ENCODE results near the gene PADI3. TPM values are rescaled to one million over a fixed set of nuclear protein-coding genes. Genes with fewer than 3 reads are reported as not detected.

The PADI3 gene
- total RNA-seq, 1 donor from 2014 or later, result not detected

DNA sequence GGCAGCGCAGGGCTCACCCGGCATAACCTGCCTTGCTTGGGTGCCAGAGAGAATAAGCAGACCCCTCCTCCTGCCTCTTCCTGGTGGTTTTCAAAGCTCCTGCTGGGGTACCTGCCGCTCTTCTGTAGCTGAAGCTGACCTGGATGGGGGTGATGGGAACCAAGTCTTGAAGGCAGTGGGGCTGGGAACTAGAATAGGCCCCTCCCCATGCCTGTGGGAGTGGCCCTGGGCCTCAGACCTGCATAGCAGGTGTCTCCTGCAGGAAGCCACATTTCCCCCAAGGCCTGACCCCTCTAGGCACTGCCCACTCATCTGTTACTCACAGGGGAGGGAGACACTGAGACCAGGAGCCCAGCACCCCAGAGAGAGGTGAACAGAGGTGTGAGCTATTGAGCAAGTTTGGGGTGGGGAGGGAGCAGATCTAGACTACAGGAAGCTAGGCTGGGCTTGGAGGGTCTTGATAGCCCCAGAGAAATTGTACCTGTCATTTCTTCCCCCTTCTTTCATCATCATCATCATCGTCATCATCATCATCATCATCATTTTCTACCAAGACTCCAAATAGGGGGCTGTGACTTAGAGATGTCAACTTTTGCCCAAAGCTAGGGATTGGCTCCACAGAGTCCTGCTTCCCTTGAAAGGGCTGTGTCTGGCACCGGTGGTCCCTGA, 33.9 kb upstream of the PADI3 start:
- ATAC-seq (no peak), DNase-seq (ENCODE audit: low spot score) (no peak)

DNA sequence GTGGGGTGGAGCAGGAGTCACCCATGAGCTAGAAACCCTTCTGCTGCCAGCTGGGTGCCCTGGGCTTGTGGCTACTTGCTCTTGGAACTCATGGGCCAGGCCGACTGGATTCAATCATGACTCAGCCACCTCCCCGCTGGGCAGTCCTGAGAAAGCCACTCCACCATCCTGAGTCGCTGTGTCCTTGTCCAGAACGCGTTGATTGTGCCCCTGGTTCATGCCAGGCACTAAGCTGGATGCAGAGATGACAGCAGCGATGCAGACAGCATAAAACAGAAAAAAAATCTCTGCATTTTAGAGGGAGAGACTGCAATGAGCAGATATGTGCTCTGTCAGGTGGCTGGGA, 33.4 kb upstream of the PADI3 start:
- DNase-seq (ENCODE audit: low spot score), result no peak

DNA sequence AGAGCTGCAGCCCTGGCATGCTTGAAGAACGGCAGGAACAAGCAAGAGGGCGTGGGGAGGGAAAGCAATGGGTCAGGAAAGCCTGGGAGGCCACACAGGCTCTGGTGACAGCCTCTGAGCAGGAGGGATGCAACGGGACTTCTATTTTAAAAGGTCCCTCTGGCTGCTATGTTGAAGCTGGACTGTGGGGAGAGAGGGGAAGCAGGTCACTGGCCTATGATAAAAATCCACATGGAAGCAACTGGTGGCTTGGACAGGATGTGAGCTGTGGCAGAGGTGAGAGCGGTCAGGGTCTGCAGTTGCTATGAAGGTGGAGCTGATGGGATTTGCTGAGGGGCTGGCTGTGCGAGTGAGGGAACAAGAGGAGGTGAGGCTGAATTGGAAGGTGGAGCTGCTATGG, 32.8 kb upstream of the PADI3 start:
- DNase-seq (ENCODE audit: low spot score), result no peak
- no peak for ATAC-seq

More for the DNA sequence above, 33.4 kb upstream of the PADI3 start:
- no peak for ATAC-seq

DNA sequence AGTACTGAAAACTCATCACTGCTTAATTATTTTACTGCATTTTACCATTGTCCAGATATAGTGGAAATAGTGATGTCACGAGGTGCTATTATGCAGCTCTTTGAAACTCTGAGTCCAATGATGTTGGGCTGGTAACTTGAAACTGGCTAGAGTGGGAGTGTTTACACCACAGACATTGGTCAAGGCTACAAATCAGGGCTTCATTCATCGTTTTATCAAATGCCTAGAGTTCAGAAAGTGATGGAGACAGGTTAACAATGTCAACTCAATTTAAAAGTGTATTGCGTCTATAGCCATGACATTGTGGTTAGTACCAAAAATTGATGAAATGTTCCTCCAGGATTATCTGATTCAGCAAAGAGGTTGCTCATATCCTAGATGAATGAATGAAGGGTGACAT, 31.3 kb upstream of the PADI3 start:
- ATAC-seq, result no peak
- DNase-seq (ENCODE audit: low spot score), result no peak

DNA sequence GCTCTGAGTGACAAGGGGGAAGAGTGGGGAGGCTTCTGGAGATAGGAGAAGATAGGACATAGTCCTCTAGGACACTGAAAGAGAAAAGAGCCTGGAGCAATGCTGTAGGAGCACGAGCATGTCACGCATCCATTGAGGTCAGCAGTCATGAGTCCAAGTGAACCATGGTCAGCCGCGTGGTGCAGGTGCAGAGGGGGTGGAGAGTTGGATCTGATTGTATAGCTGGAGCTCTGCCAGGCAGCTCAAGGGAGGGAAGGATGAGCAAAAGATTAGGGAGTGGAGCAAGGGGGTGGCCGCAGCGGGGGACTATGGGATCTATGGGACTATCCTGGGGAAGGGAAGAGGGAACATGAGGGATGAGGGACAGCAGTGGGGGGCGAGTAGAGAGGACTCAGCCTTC, 30.0 kb upstream of the PADI3 start:
- ATAC-seq, result no peak

DNA sequence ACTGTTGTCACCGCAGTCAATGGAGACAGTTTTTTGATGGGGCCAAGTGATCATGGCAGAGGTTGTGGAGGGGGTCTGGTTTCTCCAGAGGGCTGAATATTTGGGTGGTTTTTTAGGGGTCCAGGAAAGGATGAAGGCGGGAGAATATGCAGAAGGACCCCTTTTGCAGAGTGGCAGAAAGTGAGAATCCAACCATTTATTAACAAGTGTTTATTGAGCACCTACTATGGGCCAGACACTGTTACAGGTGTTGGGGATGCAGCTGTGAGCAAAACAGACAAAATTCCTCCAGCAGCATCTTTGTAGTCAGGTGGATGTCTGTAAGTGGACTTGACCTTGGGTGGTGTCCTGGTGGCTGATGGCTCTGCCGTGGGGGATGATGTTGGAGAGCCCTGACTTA, 28.6 kb upstream of the PADI3 start:
- DNase-seq (ENCODE audit: low spot score) (no peak), ATAC-seq (no peak)

More for the DNA sequence above, 30.0 kb upstream of the PADI3 start:
- DNase-seq (ENCODE audit: low spot score), result no peak

DNA sequence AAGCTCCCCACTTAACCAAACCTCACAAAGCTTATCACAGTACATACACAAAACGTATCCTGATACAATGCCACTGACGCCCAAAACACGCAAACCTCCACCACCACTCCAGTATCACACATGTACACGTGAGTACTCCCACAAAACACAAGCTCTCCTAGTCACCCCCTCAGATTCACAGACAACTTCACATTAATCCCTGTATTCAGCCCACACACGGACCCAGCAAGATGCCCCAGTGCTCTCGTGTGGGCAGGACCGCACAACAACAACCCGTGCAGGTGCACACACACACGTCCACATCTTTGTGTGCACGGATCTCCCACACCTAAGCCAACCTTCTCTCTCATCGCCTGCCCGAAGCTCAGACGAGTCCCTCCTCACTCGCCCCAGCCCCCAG, 26.3 kb upstream of the PADI3 start:
- ATAC-seq (no peak), DNase-seq (ENCODE audit: low spot score) (no peak)

DNA sequence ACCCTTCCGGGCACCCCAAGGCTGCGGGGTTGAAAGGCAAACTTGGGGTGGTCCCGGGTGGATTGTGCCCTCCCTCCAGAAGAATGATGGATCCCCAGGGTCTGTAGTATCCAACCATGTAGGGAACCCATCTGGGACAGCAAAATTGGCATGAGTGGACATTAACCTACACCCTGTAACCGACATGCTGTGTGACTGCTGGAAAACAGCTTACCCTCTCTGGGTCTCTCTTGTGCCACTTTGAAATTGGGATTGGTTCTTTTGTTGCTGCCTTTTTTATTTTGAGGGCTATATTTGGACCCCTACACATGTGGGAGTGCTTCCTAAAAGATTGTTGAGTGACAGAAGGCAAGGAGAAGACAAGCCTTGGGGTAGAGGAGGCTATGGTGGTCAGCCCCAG, 24.5 kb upstream of the PADI3 start:
- no peak for ATAC-seq
- no peak for DNase-seq (ENCODE audit: low spot score)

DNA sequence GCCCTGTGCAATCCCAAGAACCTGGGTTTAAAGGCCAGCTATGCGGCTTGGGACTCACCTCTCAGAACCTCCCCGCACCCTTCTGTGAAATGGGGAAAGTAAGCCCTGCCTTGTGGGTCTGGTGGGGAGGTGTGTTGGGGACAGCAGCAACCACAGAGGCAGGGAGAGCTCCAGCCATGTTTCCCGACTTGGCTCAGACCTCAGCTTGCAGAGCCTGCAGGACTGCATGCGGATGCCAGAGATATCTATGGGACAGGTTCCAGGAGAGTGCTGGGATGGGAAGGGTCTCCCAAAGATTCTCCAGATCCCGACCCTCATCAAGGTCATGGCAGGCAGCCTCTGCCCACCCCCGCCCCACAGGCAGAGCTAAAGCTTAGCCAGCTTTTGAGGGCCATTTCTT, 23.8 kb upstream of the PADI3 start:
- no peak for DNase-seq (ENCODE audit: low spot score)

DNA sequence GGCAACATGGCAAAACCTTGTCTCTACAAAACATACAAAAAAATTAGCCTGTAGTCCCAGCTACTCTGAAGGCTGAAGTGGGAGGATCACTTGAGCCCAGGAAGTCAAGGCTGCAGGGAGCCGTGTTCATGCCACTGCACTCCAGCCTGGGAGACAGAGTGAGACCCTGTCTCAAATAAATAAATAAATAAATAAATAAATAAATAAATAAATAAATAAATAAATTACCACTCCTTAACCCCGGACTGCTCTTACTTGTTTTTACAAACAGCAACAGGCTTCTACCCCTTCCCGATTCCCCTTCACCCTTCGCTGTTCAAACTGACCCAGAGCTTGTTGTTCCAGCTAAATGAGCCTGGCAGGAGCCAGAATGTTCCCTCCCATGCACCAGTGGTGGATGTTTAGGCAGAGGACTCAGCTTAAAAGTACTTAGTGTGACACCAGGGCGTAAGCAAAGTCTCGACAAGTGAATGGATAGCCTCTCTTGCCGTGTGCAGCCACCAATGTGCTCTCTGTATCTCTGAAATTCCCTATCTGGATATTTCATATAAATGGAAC, 21.5 kb upstream of the PADI3 start:
- no peak for DNase-seq (ENCODE audit: low spot score)
- no peak for ATAC-seq

More for the DNA sequence above, 23.8 kb upstream of the PADI3 start:
- ATAC-seq, result no peak

DNA sequence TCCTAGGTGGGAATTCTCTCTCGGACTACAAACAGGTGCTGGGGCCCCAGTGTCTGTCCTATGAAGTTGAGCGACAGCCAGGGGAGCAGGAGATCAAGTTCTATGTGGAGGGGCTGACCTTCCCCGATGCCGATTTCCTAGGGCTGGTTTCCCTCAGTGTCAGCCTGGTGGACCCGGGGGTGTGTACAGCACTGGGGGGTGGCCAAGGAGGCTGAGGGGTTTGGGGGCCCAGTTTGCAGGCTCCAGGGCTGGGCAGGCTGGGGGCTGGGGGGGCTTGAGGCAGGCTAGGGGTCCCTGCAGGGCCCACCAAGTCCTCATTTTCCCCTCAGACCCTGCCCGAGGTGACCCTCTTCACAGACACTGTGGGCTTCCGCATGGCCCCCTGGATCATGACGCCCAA, 20.3 kb upstream of the PADI3 start:
- DNase-seq (ENCODE audit: low spot score), result no peak
- no peak for ATAC-seq

DNA sequence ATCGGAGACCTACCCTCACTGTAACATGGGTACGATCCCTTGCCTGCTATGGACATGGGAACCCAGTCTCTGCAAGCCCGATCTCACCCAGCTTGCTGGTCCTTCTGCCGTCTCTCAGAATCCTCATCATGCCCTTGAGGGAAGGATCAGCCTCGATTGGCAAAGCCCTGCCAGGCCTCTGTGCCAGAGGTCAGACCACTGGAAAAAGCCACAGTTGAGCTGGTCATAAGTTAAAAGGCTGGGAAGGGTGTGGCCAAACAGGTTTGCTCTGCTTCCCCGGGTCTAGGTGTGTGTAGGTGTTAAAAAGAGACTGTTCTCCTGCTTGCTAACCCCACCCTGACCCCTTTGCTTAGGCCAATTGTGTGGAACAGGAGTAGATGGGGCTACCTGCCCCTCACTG, 19.5 kb upstream of the PADI3 start:
- no peak for DNase-seq (ENCODE audit: low spot score)
- no peak for ATAC-seq

DNA sequence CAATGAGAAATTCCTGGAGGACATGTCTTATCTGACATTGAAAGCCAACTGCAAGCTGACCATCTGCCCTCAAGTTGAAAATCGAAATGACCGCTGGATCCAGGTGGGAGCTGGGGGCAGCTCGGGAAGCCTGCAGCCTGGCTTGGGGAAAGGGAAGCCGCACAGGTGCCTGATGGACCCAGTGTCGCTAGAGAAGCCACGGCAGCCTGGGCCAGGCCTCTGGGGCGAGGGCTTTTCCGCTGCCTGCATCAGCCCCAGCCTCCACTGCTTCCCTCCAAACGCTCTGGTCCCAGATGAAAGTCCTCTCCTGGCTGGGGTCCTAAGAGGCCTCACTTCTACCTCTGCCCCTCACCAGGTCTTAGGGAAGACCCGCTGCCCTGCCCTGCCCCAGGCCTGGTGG, 18.8 kb upstream of the PADI3 start:
- ATAC-seq, result no peak

DNA sequence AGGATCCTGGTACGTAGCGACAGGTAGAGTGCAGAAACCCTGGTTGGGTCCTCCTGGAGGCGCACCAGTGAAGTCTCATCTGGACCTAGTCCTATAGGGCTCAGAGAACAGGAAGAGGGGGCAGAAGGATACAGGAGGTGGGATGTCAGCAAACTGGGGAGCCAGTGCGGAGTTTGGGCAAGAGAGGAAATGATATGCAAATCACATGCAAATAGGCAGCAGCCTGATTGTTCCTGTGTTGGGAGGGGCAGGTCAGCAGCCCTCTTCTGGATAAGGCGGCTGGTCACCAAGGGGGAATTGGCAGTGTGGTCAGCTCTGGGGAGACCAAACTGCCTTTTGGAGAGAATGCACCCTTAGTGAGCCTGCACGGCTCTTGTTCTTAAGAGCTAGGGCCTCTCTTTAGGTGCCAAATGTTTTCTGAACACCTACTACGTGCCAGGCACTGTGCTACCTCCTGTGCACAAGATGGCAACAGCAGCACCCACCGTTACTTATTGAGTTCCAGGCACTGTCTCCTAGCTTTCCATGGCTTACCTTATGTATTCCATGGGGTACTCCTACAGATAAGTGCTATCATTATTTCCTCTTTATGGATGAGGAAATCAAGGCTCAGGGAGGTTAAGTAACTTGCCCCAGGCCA, 18.1 kb upstream of the PADI3 start:
- DNase-seq (ENCODE audit: low spot score), result no peak

More for the DNA sequence above, 18.8 kb upstream of the PADI3 start:
- DNase-seq (ENCODE audit: low spot score), result no peak

DNA sequence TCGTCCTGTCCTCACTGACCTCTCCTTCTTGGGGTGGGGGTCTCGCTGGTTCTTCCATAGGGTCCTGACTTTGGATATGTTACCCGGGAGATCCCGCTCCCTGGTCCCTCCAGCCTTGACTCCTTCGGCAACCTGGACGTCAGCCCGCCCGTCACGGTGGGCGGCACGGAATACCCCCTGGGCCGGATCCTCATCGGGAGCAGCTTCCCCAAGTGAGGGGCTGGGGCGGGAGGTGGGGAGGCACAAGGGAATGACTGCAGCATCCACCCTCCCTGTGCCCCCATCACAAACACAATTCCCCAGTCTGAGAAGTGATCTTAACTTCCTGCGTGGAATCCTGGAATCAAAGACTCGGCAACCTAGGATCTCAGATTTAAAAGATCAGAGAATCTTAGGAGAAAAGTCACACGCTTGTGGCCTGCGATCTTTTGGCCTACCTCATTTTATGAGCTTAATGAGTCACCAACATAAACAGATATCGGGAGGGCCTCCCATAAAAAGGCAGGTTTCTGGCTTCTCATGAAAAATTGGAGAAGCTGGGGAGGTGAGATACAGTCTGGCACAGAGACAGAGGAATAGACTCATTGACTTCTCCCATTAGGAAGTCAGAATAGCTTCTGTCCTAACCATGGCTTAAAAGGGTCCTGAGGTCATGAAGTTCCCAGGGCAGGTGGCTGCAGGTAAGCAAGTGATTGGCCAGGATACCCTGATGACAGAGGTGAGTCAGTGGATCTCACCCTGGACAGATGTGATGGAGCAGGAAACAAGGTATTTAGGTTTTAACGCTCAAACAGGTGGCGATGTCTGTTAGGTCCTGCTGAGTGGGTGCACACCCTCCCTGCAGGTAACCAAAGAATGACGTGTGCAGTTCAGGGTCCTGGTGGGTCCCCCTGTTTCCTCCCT, 15.9 kb upstream of the PADI3 start:
- DNase-seq (ENCODE audit: low spot score) (no peak), ATAC-seq (no peak)

More for the DNA sequence above, 18.1 kb upstream of the PADI3 start:
- ATAC-seq, result no peak

DNA sequence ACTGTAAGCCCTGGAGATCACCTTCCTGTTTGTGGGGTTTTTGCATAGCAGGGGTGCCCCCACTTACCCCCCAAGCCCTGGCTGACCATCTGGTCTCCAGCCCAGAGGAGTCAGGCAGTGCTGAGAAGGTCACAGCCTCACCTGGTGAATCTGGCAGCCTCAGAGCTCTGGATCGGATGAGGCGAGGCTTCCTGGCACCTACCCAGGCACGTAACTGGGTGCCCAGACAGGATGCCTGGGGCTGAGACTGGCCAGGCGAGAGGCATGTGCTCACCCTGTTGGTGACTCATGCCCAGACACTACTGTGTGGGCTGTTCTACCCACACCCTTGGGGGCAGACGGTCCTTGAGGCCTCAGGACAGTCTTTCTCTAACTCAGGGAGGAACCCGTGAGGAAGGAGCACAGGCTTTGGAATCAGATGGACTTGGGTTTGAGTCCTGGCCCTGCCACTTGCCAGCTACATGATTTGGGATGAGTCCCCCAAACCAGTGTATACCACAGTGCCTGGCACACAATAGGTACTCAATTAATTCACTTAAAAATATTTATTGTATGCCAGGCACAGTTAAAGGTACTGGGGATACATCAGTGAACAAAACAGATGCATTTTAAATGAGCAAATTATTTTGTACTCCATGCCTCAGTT, 15.1 kb upstream of the PADI3 start:
- no peak for ATAC-seq
- no peak for DNase-seq (ENCODE audit: low spot score)

DNA sequence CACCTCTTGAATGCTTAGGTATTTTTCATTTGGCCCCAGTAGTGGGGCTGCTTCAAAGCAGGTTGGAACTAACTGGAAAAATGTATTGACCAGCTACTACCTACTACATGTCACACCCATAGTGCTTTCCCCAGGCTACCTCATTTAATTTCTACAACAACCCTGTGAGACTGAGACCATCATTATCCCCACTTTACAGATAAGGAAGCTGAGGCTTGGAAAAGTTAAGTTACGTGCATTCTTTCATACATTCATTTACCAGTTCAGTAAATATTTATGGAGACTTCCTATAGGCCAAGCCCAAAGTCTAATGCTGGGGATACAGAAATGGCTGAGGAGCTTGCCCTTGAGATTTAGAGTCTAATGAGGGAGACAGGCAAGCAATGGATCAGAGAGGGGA, 14.5 kb upstream of the PADI3 start:
- ATAC-seq (no peak), DNase-seq (ENCODE audit: low spot score) (no peak)

DNA sequence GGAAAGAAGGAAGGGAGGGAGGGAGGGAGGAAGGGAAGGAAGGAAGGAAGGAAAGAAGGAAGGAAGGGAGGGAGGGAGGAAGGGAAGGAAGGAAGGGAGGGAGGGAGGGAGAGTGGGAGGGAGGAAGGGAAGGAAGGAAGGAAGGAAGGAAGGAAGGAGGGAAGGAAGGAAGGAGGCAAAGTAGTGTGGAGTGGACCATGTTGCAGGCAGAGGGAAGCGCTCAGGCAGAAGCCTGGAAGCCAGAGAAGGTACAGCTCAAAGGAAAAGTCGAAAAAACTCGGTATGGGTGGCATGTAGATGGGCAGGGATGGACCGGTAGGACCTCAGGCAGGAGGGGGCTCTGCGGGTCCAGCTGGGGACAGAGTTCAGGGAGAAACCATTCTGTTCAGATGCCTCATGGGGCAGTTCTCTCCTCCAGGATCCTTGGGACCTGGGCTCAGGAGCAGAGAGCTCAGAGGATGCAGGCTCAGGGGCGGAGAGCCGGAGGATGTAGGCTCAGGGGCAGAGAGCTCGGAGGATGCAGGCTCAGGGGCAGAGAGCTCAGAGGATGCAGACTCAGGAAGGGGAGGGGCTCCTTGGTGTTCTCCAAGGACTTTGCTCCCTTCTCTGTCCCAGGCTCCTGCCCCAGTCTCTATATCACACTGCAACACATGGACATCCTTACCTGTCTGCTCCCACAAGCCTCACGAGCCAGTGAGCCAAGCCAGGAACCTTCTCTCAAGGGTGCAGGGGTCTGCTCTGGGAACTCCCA, 13.6 kb upstream of the PADI3 start:
- ATAC-seq (no peak), DNase-seq (ENCODE audit: low spot score) (no peak)

DNA sequence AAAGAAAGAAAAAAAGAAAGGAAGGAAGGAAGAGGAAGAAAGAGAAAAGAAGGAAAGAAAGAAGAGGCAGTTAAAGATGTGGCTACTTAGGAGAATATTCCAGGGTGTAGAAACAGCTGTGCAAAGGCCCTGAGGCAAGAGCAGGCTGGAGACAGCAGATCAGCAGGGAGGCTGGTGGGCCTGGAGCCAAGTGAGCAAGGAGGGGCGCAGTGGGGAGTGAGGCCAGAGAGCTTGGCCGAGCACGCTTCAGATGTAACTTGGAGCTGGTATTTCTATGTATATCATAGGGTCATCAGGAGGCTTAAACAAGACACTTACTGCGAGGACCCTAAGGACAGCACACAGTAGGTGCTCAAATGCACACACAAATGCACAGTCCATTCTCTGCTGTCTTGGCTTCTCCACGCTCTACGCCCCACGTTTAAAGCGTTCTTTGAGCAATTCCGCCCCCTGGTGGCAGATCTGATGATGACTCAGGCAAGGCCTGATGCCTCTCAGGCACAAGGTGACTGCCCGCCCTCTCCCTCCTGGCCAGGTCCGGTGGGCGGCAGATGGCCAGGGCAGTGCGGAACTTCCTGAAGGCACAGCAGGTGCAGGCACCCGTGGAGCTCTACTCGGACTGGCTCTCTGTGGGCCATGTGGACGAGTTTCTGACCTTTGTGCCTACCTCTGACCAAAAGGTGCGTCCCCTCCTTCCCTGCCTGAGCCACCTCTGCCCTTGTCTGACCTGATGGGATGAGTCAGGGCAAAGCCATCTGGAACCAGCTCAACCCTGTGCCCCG, 11.9 kb upstream of the PADI3 start:
- DNase-seq (ENCODE audit: low spot score) (peak; percentile 84), ATAC-seq (peak; percentile 93)

DNA sequence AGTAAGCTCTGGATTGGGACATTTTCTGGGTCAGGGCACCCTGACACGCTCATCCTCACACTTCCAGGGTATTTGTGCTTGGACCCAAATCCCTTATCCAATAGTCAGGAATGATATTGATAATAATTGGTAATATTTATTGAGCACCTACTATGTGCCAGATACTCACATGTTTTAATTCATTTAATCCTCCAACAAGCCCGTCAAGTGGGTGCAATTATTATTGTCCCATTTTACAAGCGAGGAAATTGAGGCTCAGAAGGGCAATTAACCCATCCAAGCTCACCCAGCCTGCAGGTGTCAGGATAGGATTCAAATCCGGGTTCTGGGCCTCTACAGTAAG, 11.4 kb upstream of the PADI3 start:
- no peak for DNase-seq (ENCODE audit: low spot score)

More for the DNA sequence above, 11.4 kb upstream of the PADI3 start:
- ATAC-seq, result no peak

All from left lobe of liver (tissue), 2 donors.